Peyer's patch (tissue), 4 donors: Measurements from ENCODE around the gene ZNF804A.

Experiments used
- CTCF ChIP-seq, 6 experiments: fragments of 450-650 bp in 4 of 6; fragments of 200-600 bp in 2 of 6; sonication (generic) in 1 of 6; IDR thresholded peaks; one replicate each; pipeline ENCODE4 v1.5.1; 2017 to 2019; ENCODE audit warnings: antibody characterized with exemption in 6 of 6, mild to moderate bottlenecking in 3 of 6, moderate library complexity in 1 of 6
- POLR2A ChIP-seq, 2 donors: fragments of 450-650 bp; IDR thresholded peaks; one replicate each; pipeline ENCODE4 v1.5.1; 2017; ENCODE audit warnings: antibody characterized with exemption in 2 of 2, mild to moderate bottlenecking in 2 of 2, moderate library complexity in 2 of 2

GRCh38 chr2:184906160-184906559 lies 307.8 kb downstream of the ZNF804A start:
- TF ChIP-seq CTCF (IDR thresholded peaks at IDR 0.05): no peak
- TF ChIP-seq POLR2A (IDR thresholded peaks at IDR 0.05): no peak
